OCI-LY3 (cell line): ENCODE results near the gene CTCF.

Experiments used
- H2AFZ ChIP-seq: fragments of 200-600, 300-600 bp; shearing (Covaris generic); 2 replicates; pipeline ENCODE4 v1.6.0; 2014; ENCODE audit warnings: antibody characterized with exemption, low read depth, low read length
- H3K27ac ChIP-seq: fragments of 200-600, 300-600 bp; sonication (generic); 2 replicates; pipeline ENCODE4 v1.5.1; 2014; ENCODE audit warnings: mild to moderate bottlenecking, low read length, moderate library complexity, mixed read lengths
- H3K27me3 ChIP-seq: fragments of 200-600, 300-600 bp; sonication (generic); 2 replicates; pipeline ENCODE4 v1.6.1; 2014; ENCODE audit warnings: low read depth, low read length, mixed read lengths
- H3K36me3 ChIP-seq: fragments of 200-600, 300-600 bp; sonication (generic); replicated peaks from 2 replicates; pipeline ENCODE3; 2014; ENCODE audit warnings: low read depth, low read length, mixed read lengths
- H3K4me1 ChIP-seq: fragments of 300-600, 200-600 bp; sonication (generic); 2 replicates; pipeline ENCODE4 v1.6.1; 2014; ENCODE audit warnings: low read length, mixed read lengths
- H3K4me2 ChIP-seq: fragments of 200-600, 300-600 bp; sonication (generic); 2 replicates; pipeline ENCODE4 v1.6.1; 2014; ENCODE audit warnings: low read length, mixed read lengths
- H3K4me3 ChIP-seq: fragments of 300-600, 200-600 bp; sonication (generic); 2 replicates; pipeline ENCODE4 v1.5.1; 2014; ENCODE audit warnings: antibody characterized with exemption, mild to moderate bottlenecking, low read length, moderate library complexity
- H3K79me2 ChIP-seq: fragments of 300-600, 200-600 bp; shearing (Covaris generic); 2 replicates; pipeline ENCODE4 v1.6.1; 2014; ENCODE audit warnings: mild to moderate bottlenecking, low read length, mixed read lengths
- H3K9ac ChIP-seq: fragments of 300-600, 200-600 bp; shearing (Covaris generic); 2 replicates; pipeline ENCODE4 v1.6.0; 2014; ENCODE audit warnings: mild to moderate bottlenecking, low read length, moderate library complexity
- H3K9me3 ChIP-seq: fragments of 200-600, 300-600 bp; shearing (Covaris generic); 2 replicates; pipeline ENCODE4 v1.6.1; 2014; ENCODE audit warnings: low read length, mixed read lengths; ENCODE audit not compliant: insufficient read depth
- H4K20me1 ChIP-seq: fragments of 200-600, 300-600 bp; sonication (generic); 2 replicates; pipeline ENCODE4 v1.6.1; 2016; ENCODE audit warnings: low read length, mixed read lengths; ENCODE audit not compliant: insufficient read depth
- CTCF ChIP-seq: fragments of 200-600, 300-600 bp; sonication (generic); IDR thresholded peaks from 2 replicates; pipeline ENCODE4 v1.5.1; 2014; ENCODE audit warnings: antibody characterized with exemption, low read length, low read depth
- EZH2phosphoT487 ChIP-seq: fragments of 200-600 bp; shearing (Covaris generic); IDR thresholded peaks from 2 replicates; pipeline ENCODE4 v1.6.1; 2018; ENCODE audit warnings: antibody characterized with exemption, mixed run types, low read depth

CTCF gene

GRCh38 chr16:67561501-67561823 is 864 bp upstream of the CTCF start:
- peaks cover 49% of the 10 kb centered on the region for H3K79me2 ChIP-seq
- peak overlapping the region; percentile 85 for H3K4me2 ChIP-seq
- H3K27me3 ChIP-seq: no peaks in the 10 kb centered on the region
- H3K27ac ChIP-seq: peak overlapping the region; percentile 95
- peak overlapping the region; percentile 91 for H3K9ac ChIP-seq
- peak overlapping the region; percentile 90 for H3K4me3 ChIP-seq
- H4K20me1 ChIP-seq: 0 out of 2 replicates have a peak, but pooled peaks cover 2% of the 10 kb centered on the region
- TF ChIP-seq CTCF (no peak), EZH2phosphoT487 (no peak)
- peaks cover 29% of the 10 kb centered on the region for H3K4me1 ChIP-seq
- H2AFZ ChIP-seq: peak overlapping the region; percentile 28; the same call in 1 of the 2 replicates
- H3K36me3 ChIP-seq: no peaks in the 10 kb centered on the region
- H3K9me3 ChIP-seq: no peaks in the 10 kb centered on the region

- H3K4me2 ChIP-seq: peak overlapping the region; percentile 85
- H3K9ac ChIP-seq: peak overlapping the region; percentile 91
- peaks cover 54% of the 10 kb centered on the region for H3K79me2 ChIP-seq
- 0 out of 2 replicates have a peak, but pooled peaks cover 4% of the 10 kb centered on the region for H4K20me1 ChIP-seq
- no peaks in the 10 kb centered on the region for H3K27me3 ChIP-seq
- no peaks in the 10 kb centered on the region for H3K36me3 ChIP-seq
- peak overlapping the region; percentile 28; the same call in 1 of the 2 replicates for H2AFZ ChIP-seq
- no peaks in the 10 kb centered on the region for H3K9me3 ChIP-seq
- peak overlapping the region; percentile 90 for H3K4me3 ChIP-seq
- TF ChIP-seq CTCF (no peak), EZH2phosphoT487 (no peak)
- H3K4me1 ChIP-seq: peaks cover 35% of the 10 kb centered on the region
- peak overlapping the region; percentile 95 for H3K27ac ChIP-seq
Measured at GRCh38 chr16:67561824-67562525, 351 bp upstream of the CTCF start.

- peak overlapping the region; percentile 90 for H3K4me2 ChIP-seq
- no peaks in the 10 kb centered on the region for H3K36me3 ChIP-seq
- H3K4me3 ChIP-seq: peak overlapping the region; percentile 88
- H3K27me3 ChIP-seq: no peaks in the 10 kb centered on the region
- H2AFZ ChIP-seq: peak overlapping the region; percentile 37; the same call in 1 of the 2 replicates
- peaks cover 65% of the 10 kb centered on the region for H3K79me2 ChIP-seq
- peak overlapping the region; percentile 97 for H3K9ac ChIP-seq
- H3K27ac ChIP-seq: peak overlapping the region; percentile 95
- no peaks in the 10 kb centered on the region for H3K9me3 ChIP-seq
- TF ChIP-seq CTCF: peak; percentile 38
- no peak for TF ChIP-seq EZH2phosphoT487
- 0 out of 2 replicates have a peak, but pooled peaks cover 7% of the 10 kb centered on the region for H4K20me1 ChIP-seq
- peaks cover 37% of the 10 kb centered on the region for H3K4me1 ChIP-seq
Measured at GRCh38 chr16:67562918-67563707, 787 bp downstream of the CTCF start.
